SK-N-DZ (cell line): ENCODE data around the gene TPST1.
"Not testable (repeated sequence)": the region's sequence is repeated elsewhere in the genome, so short reads cannot be mapped to it uniquely, and the experiment has no call there.

Experiments used
- DNase-seq: peaks from one replicate; pipeline ENCODE4 v3.0.0-alpha.2; 2015; ENCODE audit warnings: low spot score

The TPST1 gene

GRCh38 chr7:66331883-66332282 lies 126.7 kb downstream of the TPST1 start:
- DNase-seq: no peak

GRCh38 chr7:66333443-66333842 lies 128.3 kb downstream of the TPST1 start:
- no peak for DNase-seq

DNA sequence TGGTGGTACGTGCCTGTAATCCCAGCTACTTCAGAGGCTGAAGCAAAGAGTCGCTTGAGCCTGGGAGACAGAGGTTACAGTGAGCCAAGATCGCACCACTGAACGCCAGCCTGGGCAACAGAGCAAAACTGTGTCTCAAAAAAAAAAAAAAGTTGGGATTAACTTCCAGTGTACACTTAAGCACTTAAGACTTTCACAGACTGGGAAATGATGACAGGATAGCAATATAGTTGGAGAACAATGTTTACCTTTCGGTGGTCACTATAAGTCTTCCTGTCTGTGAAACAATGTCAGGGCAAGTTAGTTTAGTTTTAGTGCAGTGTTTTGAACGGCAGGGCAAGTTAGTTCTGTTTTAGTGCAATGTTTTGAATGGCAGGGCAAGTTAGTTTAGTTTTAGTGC lies 130.2 kb downstream of the TPST1 start:
- DNase-seq: no peak

DNA sequence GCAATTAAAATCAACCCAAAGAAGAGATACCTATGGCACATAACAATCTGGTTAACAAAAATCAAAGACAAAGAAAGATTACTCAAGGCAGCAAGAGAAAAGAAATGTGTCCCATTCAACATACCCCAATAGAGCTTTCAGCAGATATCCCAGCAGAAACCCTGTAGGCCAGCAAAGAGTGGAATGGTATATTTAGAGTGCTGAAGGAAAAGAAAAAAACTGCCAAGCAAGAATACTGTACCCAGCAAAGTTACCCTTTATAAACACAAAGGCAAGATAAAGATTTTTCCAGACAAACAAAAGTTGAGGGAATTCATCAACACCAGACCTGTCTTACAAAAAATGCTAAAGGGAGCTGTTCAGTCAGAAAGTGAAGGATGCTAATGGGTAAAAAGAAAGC lies 131.6 kb downstream of the TPST1 start:
- no peak for DNase-seq

GRCh38 chr7:66339141-66339540 lies 134.0 kb downstream of the TPST1 start:
- DNase-seq: no peak

- DNase-seq: no peak
Measured at GRCh38 chr7:66344166-66344565, 139.0 kb downstream of the TPST1 start.

GRCh38 chr7:66348531-66348930 lies 143.4 kb downstream of the TPST1 start:
- no peak for DNase-seq

- no peak for DNase-seq
Measured at GRCh38 chr7:66348959-66349358, 143.8 kb downstream of the TPST1 start.

- DNase-seq: no peak
Measured at GRCh38 chr7:66352071-66352470, 146.9 kb downstream of the TPST1 start.

DNA sequence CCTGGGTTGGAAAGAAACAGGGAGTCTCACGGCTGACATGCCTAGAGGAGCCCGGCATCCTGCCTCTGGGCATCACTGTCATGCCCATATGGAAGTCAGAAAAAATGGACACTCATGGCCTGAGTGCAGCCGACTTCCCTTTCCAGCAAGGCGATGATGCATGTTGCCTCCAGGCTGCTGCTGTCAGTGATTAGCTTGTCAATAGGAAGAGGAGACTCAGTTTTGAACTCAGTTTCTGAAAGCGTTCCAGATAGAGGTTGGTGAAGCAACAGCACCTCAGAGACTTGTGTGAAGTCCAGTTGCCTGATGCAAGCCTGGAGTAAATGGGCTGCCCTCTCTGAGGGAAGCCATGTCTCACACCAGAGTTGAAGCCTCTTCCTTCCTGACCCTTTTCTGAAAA lies 148.4 kb downstream of the TPST1 start:
- DNase-seq: no peak

DNA sequence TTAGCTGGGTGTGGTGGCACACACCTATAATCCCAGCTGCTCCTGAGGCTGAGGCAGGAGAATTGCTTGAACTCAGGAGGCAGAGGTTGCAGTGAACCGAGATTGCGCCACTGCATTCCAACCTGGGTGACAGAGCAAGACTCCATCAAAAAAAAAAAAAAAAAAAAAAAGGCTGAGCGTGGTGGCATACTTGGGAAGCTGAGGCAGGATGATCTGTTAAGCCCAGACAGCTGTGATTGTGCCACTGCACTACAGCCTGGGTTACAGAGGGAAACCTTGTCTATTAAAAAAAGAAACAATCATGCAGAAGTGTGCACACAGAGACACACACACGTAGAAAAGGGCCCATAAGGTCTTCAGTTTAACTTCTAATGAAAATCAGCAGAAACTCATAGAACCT lies 150.6 kb downstream of the TPST1 start:
- DNase-seq: no peak

GRCh38 chr7:66356277-66356721 lies 151.2 kb downstream of the TPST1 start:
- DNase-seq: no peak

DNA sequence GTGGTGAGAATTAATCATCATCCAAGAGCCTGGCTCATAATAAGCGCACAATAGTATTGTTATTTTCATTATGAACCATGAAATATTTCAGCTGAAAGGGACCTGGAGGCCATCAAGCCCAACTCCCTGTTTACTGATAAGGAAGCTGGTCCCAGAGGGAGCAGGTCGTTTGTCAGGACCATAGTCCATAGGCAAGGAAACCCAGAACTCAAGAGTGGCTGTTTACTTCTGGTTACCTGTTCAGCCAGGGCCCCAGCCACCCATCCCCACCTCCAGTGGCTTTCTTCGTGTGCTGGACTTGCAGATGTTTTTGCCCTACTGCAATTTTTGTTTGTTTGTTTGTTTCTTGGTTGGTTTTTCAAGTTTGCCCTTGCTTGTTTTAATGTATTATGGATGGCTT lies 152.0 kb downstream of the TPST1 start:
- DNase-seq: no peak

GRCh38 chr7:66359656-66360211 lies 154.6 kb downstream of the TPST1 start:
- no peak for DNase-seq

DNA sequence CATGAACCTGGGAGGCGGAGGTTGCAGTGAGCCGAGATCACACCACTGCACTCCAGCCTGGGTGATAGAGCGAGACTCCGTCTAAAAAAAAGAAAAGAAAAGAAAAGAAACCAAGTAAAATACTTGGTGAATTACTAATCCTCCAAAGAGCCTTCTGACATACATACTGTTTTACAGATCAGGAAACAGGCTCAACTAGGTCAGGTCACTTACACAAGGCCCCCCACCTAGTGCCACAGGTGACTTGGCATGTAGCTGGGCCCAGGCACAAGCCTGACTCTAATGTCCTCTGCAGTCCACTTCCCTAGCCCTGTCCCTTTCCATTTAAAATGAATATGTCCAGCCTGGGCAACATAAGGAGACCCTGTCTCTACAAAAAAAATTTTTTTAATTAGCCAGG lies 157.0 kb downstream of the TPST1 start:
- no peak for DNase-seq

GRCh38 chr7:66363635-66364034 lies 158.5 kb downstream of the TPST1 start:
- no peak for DNase-seq

DNA sequence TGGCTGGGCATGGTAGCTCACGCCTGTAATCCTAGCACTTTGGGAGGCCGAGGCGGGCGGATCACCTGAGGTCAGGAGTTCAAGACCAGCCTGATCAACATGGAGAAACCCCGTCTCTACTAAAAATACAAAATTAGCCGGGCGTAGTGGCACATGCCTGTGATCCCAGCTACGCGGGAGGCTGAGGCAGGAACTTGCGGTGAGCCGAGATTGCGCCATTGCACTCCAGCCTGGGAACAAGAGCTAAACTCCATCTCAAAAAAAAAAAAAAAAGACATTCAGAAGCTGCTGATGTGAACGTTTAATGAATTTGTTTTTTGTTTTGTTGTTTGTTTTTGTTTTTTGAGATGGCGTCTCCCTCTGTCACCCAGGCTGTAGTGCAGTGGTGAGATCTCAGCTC lies 159.9 kb downstream of the TPST1 start:
- DNase-seq: not testable (repeated sequence)

GRCh38 chr7:66371096-66371824 lies 166.1 kb downstream of the TPST1 start:
- no peak for DNase-seq

GRCh38 chr7:66374141-66374840 lies 169.2 kb downstream of the TPST1 start:
- DNase-seq: not testable (repeated sequence)

DNA sequence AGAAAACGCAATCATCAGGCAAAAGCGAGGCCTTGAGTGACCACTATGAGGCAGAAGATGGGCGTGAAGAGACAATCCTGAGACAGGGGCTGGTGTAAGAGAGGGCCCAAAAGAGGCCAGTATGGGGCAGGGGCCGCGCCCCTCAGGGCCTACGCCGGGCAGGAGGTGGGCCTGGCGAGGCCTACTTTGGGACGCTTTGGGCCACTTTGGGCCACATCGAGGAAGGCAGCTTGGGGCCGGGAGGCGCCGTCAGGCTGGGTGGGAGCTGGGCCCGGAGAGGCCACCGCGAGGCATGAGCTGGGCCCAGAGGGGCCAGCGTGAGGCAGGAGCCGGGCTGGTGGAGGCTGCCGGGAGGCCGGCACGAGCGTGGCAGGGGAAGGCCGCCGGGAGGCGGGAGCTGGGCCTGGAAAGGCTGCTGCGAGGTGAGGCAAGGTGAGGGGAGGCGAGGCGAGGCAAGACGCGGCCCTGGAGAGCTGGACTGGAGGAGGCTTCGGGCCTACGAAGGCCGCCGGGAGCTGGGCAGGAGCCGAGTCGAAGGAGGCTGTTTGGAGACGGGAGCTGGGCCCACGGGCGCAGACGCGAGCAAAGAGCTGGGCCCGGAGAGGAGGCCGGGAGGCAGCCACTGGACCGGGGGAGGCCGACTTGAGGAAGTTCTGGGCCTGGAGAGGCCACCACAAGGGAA lies 171.3 kb downstream of the TPST1 start:
- no peak for DNase-seq

DNA sequence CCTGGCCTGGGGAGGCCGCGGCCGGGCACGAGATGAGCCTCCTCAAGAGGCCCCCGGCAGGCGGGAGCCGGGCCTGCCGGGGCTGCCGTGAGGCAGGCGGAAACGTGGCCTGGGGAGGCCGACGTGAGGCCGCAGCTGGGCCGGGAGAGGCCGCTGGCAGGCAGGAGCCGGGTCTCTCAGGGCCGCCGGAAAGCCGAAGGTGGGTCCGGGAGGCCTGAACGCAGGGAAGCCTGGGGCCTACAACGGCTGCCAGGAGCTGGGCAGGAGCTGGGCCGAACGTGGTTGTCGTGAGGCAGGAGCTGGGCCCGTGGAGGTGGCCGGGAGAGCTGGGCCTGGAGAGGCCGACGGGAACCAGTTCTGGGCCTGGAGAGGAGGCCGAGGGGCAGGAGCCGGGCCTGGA lies 171.9 kb downstream of the TPST1 start:
- DNase-seq: no peak

- DNase-seq: no peak
Measured at GRCh38 chr7:66377714-66378113, 172.6 kb downstream of the TPST1 start.
